H54 (cell line): ENCODE results near the gene TMEM52B.
A peak's percentile ranks its signal among the peaks of the same experiment; 100 is the strongest.

ENCODE experiments used
- DNase-seq: peaks from one replicate; pipeline ENCODE4 v3.0.0; 2011; ENCODE audit warnings: low spot score, mixed read lengths; ENCODE audit not compliant: insufficient read length
- FAIRE-seq: peaks from 3 replicates; lab custom pipeline; 2011; peaks lifted over from hg19 to GRCh38; lab: Jason Lieb, UNC
- POLR2A ChIP-seq: IDR thresholded peaks from 2 replicates; pipeline ENCODE4 v1.6.1; 2011; ENCODE audit warnings: low read depth, mild to moderate bottlenecking, low read length

The TMEM52B gene

DNA sequence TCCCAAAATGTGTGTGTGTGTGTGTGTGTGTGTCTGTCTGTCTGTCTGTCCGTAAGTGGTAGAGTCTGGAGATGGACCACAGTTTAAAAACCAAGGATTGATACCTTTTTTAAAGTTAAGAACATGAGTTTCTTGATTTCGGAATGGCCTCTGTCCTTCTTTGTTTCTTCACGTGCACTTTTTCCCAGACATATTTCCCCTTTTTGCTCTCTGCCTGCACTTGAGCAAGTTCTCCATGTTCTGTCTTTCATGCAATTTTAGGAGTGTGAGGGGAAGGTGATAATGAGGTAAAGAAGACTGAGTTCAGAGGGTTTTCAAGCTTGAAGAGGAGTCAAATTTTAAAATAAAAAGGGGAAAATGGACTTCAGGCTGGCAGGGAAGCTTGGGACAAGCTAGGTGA, 19.6 kb upstream of the TMEM52B start:
- no peak for TF ChIP-seq POLR2A
- no peak for FAIRE-seq
- DNase-seq, result no peak

DNA sequence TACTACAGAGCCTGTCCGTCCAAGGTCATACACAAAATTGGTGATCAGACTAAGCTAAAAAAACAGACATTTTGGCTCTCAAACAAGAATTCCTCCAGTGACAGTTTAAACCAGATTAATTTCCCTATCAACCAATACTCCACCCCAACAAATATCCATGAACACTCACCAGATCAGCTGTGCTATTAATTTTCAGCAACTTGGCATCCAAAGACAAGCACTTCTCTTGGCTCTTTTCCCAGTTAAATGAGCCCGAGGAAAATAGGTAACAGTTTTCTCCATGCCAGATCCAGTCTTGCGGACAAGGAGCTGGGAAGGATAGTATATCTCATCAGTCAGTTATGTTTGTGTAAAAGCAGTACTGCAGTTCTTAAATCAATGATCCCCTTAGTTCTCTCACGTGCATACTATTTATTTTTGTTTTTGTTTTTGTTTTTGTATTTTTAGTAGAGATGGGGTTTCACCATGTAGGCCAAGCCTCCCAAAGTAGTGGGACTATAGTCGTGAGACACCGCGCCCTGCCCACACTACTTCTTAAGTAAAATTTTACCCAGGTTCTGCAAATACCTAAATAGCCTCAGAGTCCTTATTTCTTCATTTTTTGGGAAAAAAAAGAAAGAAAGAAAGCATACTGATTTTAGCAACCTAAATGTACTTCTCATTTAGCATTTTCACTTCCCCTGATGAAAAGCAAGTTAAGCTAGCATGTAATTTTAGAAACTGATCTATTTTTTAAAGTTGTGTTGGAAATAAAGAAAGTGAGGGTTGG, 18.0 kb upstream of the TMEM52B start:
- TF ChIP-seq POLR2A, result no peak
- FAIRE-seq (no peak), DNase-seq (no peak)

DNA sequence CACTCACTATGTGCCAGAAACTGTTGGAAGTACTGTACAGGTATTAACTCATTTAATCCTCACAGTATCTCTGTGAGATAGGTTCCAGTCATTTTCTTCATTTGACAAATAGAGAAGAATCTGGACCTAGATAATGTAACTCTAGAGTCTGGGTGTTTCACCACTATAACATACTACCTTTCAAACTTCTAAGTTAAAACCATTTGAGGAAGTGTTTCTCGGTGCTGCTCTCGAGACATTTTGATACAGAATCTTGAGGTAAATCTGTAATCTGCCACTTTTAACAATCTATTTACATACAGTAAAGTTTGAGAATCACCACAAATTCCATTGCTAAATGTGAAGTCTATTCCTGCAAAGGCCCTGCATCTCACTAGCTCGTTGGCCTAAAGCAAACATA, 15.7 kb upstream of the TMEM52B start:
- FAIRE-seq (no peak), DNase-seq (no peak)
- TF ChIP-seq POLR2A, result no peak

DNA sequence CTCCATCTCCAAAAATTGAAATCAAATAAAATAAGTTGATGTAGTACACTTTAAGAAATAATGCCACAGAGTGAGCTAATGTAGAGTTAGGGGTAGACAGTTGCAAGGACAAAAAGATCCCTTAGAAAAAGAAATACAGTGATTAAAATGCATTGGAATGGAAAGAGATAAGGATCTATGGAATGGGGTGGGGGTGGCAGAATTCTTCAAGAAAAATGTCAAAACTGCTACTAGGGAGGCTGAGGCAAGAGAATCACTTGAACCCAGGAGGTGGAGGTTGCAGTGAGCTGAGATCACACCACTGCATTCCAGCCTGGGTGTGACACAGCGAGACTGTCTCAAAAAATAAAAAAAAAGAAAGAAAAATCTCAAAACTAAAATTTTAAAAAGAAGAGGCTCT, 13.4 kb upstream of the TMEM52B start:
- no peak for TF ChIP-seq POLR2A
- DNase-seq, result no peak

DNA sequence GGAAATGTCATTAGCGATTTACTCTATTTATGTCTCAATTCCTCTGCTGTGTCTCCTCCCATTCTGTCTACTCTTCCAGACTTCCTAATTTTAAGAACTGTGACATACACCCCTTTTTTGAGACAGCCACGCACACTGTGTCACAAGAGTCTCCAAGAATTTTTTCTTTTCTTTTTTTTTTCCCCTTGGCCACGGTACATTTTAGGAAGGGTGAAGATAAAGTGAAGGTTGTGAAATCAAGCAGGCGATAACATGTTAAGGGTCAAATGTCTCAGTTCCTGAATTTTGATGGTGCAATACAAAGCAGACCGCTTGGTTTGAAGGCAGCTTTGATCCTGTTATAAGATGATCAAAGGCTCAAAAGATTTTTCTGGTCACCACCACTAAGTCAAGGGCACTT, 11.2 kb upstream of the TMEM52B start:
- FAIRE-seq (no peak), DNase-seq (no peak)
- TF ChIP-seq POLR2A, result no peak

More for the DNA sequence above, 13.4 kb upstream of the TMEM52B start:
- FAIRE-seq, result no peak

DNA sequence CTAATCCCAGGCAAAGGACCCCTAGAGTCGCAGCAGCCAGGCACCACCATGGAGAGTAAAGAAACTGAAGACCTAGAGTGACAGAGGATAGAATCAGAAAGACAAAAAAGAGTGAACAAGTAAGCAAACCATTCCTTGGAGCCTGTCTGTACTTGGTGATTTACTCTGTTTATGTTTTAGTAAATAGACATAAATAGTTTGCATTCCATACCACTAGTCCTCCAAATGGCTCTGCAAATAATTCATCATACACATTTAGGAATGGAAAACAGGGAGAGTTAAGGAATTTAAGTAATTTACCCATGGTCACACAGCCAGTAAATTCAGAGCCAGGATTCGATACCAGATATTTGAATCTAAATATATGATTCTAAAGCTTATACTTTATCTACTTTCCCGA, 9.7 kb upstream of the TMEM52B start:
- DNase-seq (no peak), FAIRE-seq (no peak)
- no peak for TF ChIP-seq POLR2A

DNA sequence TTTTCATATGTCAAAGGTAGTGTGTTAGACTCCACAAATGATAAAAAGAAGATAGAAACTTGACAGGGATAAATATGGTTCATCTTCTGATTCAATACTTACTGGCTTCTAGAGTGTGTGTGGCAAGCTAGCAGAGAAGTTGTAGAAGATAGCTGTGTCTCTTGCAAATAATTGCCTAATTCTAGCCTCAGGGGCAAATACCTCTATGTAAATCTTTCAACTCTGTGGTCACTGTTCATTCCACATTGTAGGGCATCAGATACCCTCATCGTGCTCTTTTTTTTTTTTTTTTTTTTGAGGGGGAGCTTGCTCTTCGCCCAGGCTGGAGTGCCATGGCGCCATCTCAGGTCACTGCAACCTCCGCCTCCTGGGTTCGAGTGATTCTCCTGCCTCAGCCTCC, 8.6 kb upstream of the TMEM52B start:
- FAIRE-seq, result no peak

DNA sequence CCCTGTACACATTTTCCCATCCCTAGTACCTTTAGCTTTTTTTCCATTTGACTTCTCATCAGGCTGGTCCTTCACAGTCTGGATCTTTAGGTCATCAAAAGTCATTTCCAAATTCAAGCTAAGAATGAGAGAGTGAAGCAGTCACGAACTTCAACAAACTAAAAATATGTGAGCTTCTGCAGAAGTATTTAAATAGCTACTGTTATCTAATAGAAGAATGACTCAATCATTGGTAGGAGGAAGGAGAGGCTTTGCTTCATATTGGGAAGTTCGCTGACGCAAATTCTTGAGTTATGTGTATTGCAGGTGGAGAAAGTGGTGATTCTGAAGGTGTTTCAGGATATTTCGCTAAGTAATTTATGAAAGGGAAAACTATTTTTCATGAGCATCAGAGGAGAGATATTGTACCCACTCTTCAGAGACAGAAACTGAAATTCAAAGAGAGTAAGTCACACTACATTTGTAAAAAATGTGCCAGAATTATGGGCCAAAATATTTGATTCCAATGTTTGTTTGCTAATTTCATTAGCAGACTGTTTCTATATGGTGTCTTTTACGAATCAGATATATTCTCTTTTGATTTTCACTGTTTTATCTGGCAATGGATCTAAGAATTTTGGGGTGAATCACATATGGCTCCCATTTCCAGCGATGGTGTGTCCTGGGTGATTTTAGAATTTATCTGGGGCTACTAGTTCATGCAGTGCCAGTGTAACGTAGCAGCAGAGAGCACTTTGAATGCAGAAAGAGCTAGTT, 6.7 kb upstream of the TMEM52B start, which contains the start of gene OLR1:
Gene OLR1 (minus strand): TSS at position 160 of the 756 bp plus-strand sequence. CDS start 55 bp downstream, at position 105.
- DNase-seq, result no peak
- no peak for TF ChIP-seq POLR2A
- no peak for FAIRE-seq

More for the DNA sequence above, 8.6 kb upstream of the TMEM52B start:
- TF ChIP-seq POLR2A, result no peak
- DNase-seq, result no peak

DNA sequence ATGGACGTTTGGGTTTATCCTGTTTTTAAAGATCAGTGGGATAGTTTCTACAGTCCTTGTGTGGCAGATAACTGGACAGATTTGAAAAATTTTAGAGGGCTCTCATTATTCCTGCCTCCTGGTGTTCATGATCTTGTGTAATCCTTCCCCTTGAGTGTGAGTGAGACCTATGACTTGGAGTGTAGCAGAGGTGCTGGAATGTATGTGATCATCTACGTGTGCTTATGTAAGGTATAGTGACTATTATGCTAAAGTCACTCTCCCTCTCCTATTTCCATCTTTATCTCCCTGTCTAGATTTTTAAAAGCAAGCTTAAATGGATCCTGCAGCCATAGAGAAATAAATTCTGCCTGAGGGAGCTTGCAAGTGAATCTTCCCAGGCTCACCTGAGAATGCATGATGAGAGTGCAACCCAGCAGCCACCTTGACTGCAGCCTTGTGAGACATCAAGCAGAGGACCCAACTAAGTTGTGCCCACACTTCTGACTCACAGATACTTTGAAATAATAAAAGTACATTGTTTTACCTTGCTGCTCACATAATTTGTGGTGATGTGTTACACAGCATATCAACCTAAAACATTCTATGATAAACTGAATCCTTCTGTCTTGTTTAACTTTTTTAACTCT, 3.7 kb upstream of the TMEM52B start:
- no peak for TF ChIP-seq POLR2A
- no peak for DNase-seq
- no peak for FAIRE-seq

DNA sequence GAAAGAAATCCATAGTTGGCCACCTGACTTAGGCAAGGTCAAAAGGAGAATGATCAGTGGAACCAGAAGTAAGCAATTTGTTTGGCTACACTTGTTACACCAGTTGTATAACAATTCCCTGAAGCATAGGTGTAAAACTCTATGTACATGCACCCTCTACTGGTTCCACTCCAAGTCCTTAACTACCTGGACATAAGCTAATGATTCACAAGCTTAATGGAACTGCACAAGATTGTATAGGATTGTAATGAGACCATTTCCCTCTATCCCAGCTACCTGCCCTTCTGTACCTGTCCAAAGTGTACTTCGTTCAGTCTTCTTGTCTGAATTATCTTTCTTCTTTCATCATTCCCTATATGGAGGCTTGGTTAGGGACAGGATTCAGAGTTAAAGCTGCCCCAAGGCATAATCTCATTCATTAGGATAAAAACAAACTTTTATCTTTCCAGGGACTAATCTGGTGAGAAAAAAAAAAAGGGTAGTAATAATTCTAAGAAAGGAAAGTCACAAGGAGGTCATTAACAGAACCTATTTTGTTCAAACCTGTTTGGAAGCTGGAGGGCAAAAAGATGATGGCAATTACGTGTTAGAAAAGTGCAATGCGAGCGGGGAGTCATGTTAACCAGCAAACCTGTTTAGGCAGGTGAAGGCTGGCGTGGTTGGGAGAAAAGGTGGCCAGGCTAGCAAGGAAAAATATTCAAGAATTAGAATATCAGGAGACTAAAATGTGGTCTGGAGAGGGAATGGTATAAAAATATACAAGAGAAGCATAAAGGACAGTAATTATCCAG, 2.8 kb upstream of the TMEM52B start:
- no peak for DNase-seq
- no peak for TF ChIP-seq POLR2A
- FAIRE-seq, result no peak

DNA sequence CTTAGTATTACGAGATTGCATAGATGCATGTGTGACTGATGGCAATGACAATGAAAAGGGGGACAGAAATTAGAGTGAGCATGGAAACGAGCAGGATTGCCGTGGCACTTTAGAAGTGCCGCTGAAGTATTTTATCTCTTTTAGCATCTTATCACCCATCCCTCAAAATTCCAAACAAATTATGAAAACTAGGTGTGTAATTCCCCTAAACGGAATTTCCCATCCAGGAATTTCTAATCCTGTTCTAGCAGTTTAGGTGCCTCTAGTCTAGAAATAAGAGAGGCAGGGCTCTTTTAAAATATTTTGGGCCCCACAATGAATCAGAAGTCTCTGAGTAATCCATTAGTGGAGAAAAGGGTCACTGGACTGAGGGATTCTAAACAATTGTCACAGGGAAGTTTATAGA, 947 bp downstream of the TMEM52B start:
- no peak for TF ChIP-seq POLR2A
- DNase-seq (peak; percentile 18), FAIRE-seq (no peak)

DNA sequence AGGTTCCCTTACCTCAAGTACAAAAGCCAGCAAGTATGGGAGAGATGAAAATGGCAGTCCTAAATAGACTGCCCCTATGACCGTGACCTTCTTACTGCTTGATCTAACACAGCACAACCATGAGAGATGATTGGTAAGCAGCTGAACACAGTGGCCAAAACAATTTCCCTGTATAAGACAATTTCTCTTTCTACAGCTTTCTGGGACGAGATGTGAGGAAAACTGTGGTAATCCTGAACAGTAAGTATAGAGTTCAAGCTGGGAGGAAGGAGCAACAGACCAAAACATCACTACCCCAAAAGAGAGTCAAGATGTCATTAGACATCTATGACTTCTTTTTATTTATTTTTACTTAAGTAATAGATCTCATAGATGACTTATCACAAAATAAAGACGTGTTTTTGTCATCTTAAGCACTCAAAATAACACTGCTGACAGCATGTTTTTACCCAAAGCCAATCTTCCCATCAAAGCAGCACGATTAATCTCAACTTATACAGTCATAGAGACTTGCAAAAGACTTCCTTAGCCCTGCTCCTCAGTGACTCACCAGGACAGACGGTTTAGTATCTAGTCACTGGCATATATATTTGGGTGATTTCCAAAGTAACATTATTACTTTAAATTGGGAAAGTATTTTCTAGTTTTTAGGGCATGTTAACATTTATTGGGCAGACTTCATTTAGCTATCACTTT, 3.7 kb downstream of the TMEM52B start:
- DNase-seq (no peak), FAIRE-seq (peak; percentile 83)
- no peak for TF ChIP-seq POLR2A
